Left renal cortex interstitium (tissue), 4 donors: Measurements from ENCODE around the gene OXCT1. TPM values are rescaled to one million over a fixed set of nuclear protein-coding genes. Genes with fewer than 3 reads are reported as not detected.
"Not testable (repeated sequence)": the region's sequence is repeated elsewhere in the genome, so short reads cannot be mapped to it uniquely, and the experiment has no call there.

Source experiments
- DNase-seq, 4 donors: peaks; one replicate each; pipeline ENCODE4 v3.0.0-alpha.2; 2013; ENCODE audit warnings: low read depth in 4 of 4, low spot score in 2 of 4, missing footprints in 1 of 4
- polyA plus RNA-seq, 4 donors: library from polyadenylated mRNA; unstranded; fragments of 120-200 nt; gene quantifications; one replicate each; pipeline ENCODE4 v1.2.1, GENCODE V29; 2013; ENCODE audit not compliant: insufficient read length in 4 of 4

Gene OXCT1
- polyA plus RNA-seq, 4 donors, result 49.3 to 67.2 (median 55.2) TPM

- no peak for DNase-seq
Observed at GRCh38 chr5:41832430-41832829, 37.8 kb downstream of the OXCT1 start.

- no peak for DNase-seq
Observed at GRCh38 chr5:41831155-41831554, 39.1 kb downstream of the OXCT1 start.

- no peak for DNase-seq
Observed at GRCh38 chr5:41827792-41828191, 42.4 kb downstream of the OXCT1 start.

GRCh38 chr5:41822036-41822435 lies 48.2 kb downstream of the OXCT1 start:
- DNase-seq, result no peak

GRCh38 chr5:41821051-41821450 lies 49.2 kb downstream of the OXCT1 start:
- DNase-seq, result no peak

- DNase-seq, result no peak
Observed at GRCh38 chr5:41820150-41820549, 50.1 kb downstream of the OXCT1 start.

GRCh38 chr5:41817625-41818301 lies 52.5 kb downstream of the OXCT1 start:
- no peak for DNase-seq

- DNase-seq, result no peak
Observed at GRCh38 chr5:41815663-41816229, 54.5 kb downstream of the OXCT1 start.

- no peak for DNase-seq
Observed at GRCh38 chr5:41815261-41815660, 55.0 kb downstream of the OXCT1 start.

- not testable (repeated sequence) for DNase-seq
Observed at GRCh38 chr5:41814306-41814705, 55.9 kb downstream of the OXCT1 start.

- DNase-seq, result no peak
Observed at GRCh38 chr5:41812156-41812555, 58.1 kb downstream of the OXCT1 start.

GRCh38 chr5:41809128-41809527 lies 61.1 kb downstream of the OXCT1 start:
- no peak for DNase-seq

GRCh38 chr5:41808294-41808693 lies 61.9 kb downstream of the OXCT1 start:
- DNase-seq, result no peak

- DNase-seq, result no peak
Observed at GRCh38 chr5:41797662-41798061, 72.6 kb downstream of the OXCT1 start.

GRCh38 chr5:41796061-41796460 lies 74.2 kb downstream of the OXCT1 start:
- no peak for DNase-seq

- DNase-seq, result no peak
Observed at GRCh38 chr5:41795125-41795524, 75.1 kb downstream of the OXCT1 start.

GRCh38 chr5:41794471-41794870 lies 75.8 kb downstream of the OXCT1 start:
- DNase-seq, result no peak

- DNase-seq, result peak in 3 of 4 donors; percentile 29 to 65 (median 32)
Observed at GRCh38 chr5:41793141-41793770, 77.0 kb downstream of the OXCT1 start.

- DNase-seq, result no peak
Observed at GRCh38 chr5:41790038-41790776, 80.0 kb downstream of the OXCT1 start.

GRCh38 chr5:41789434-41789833 lies 80.8 kb downstream of the OXCT1 start:
- no peak for DNase-seq

- no peak for DNase-seq
Observed at GRCh38 chr5:41788941-41789368, 81.3 kb downstream of the OXCT1 start.
